H1 (cell line): Measurements from ENCODE around the gene TEKT3. TPM values are rescaled to one million over a fixed set of nuclear protein-coding genes. Genes with fewer than 3 reads are reported as not detected.

Experiments used
- CHD2 ChIP-seq: IDR thresholded peaks from 2 replicates; pipeline ENCODE4 v1.6.1; 2012; ENCODE audit warnings: low read length, improper control_type of control experiment
- HDAC2 ChIP-seq, 2 experiments: fragments of 300-600 bp in 1 of 2; sonication (generic) in 1 of 2; IDR thresholded peaks; 2 replicates each; pipeline ENCODE4 v1.6.1; 2011 to 2012; ENCODE audit warnings: low read depth in 2 of 2, low read length in 2 of 2, mild to moderate bottlenecking in 2 of 2, moderate library complexity in 2 of 2, borderline replicate concordance in 1 of 2, inconsistent platforms in 1 of 2
- JUND ChIP-seq: IDR thresholded peaks from 2 replicates; pipeline ENCODE4 v1.6.1; 2011; ENCODE audit warnings: mild to moderate bottlenecking, improper control_type of control experiment, low read length
- NANOG ChIP-seq: IDR thresholded peaks from 2 replicates; pipeline ENCODE4 v1.6.1; 2011; ENCODE audit warnings: low read length, low read depth, mild to moderate bottlenecking, inconsistent platforms; ENCODE audit not compliant: insufficient read depth, poor library complexity, severe bottlenecking
- polyA plus RNA-seq, 7 experiments: library from polyadenylated mRNA; depleted of rRNA in 3 of 7; stranded (reverse) in 5 of 7; unstranded in 2 of 7; fragments of >200 nt in 5 of 7; fragments of 200-250 nt in 2 of 7; gene quantifications; 1 replicate in 5 of 7; 2 replicates in 1 of 7; 4 replicates in 1 of 7; pipeline versions ENCODE4 v1.2.1 to v1.2.3, GENCODE V29; 2011 to 2013; ENCODE audit warnings: missing spikeins in 2 of 7, mixed read lengths in 2 of 7
- total RNA-seq: library from RNA; stranded (reverse); fragmentation: NEBNext Ultra II Directional; extraction: Animal tissue kit (Norgen Biotek cat#: 25700); gene quantifications from 2 replicates; pipeline ENCODE4 v1.2.1, GENCODE V29; 2021
- TF ChIP-seq, protein P1 (sequence below): IDR thresholded peaks from 2 replicates; pipeline ENCODE4 v1.6.1; 2012; ENCODE audit warnings: low read length, inconsistent platforms
- TF ChIP-seq, protein P2 (sequence below): IDR thresholded peaks from 2 replicates; pipeline ENCODE4 v1.6.1; 2012; ENCODE audit warnings: inconsistent platforms

The TEKT3 gene
- total and polyA plus RNA-seq, 2 of the 8 experiments (the other 6 are each of a cell fraction or from before 2014, with no cell fraction given) = 2.2 to 2.9 TPM

GRCh38 chr17:15378243-15378642 is 36.8 kb upstream of the TEKT3 start (continued):
- TF ChIP-seq NANOG = no peak
- TF ChIP-seq HDAC2 (IDR thresholded peaks at IDR 0.05; ENCODE audit: borderline replicate concordance in 1 of 2, low read depth in 2 of 2, low read length in 2 of 2) = no peak
- TF ChIP-seq, protein P1, sequence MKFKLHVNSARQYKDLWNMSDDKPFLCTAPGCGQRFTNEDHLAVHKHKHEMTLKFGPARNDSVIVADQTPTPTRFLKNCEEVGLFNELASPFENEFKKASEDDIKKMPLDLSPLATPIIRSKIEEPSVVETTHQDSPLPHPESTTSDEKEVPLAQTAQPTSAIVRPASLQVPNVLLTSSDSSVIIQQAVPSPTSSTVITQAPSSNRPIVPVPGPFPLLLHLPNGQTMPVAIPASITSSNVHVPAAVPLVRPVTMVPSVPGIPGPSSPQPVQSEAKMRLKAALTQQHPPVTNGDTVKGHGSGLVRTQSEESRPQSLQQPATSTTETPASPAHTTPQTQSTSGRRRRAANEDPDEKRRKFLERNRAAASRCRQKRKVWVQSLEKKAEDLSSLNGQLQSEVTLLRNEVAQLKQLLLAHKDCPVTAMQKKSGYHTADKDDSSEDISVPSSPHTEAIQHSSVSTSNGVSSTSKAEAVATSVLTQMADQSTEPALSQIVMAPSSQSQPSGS = no peak
- no peak for TF ChIP-seq CHD2
- no peak for TF ChIP-seq JUND
- TF ChIP-seq, protein P2, sequence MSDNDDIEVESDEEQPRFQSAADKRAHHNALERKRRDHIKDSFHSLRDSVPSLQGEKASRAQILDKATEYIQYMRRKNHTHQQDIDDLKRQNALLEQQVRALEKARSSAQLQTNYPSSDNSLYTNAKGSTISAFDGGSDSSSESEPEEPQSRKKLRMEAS = no peak
- TF ChIP-seq, all 59 proteins: peak for 0
